ENCODE data around the gene CRKL.
A peak's percentile ranks its signal among the peaks of the same experiment; 100 is the strongest.

Gene CRKL

DNA sequence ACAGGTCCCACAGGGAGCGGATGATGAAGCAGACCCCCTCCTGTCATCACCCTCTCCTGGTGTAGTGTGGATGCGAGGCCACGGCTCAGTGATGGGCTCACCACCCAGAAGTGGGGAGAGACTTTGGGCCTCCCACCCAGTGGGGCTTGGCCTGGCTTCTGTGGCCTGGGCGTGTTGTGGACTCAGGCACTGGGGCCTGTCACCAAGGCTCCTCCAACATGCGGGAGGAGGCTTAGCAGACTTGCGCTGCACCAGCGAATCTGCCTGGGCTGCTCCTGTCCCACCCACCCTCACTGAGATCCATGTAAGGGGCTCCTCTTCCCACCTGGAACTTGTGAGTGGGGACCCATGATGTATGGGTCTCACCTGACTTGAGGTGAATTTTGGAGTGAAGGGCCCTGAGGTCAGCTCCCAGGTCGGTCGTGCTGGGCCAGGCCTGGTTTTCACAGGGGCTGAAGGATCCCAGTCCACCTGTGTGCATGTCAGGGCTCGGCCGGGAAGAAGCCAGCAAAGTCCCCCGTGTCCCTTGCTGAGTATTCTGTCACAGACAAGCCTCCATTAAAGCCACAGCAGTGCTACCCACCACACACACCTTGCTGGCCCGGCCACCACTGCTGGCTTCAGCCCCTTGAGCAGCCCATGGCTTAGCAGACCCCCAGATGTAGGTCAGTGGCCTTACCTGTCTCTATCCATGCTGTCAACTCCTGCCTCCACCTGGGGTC, 80.5 kb downstream of the CRKL start:
- no peak for DNase-seq

DNA sequence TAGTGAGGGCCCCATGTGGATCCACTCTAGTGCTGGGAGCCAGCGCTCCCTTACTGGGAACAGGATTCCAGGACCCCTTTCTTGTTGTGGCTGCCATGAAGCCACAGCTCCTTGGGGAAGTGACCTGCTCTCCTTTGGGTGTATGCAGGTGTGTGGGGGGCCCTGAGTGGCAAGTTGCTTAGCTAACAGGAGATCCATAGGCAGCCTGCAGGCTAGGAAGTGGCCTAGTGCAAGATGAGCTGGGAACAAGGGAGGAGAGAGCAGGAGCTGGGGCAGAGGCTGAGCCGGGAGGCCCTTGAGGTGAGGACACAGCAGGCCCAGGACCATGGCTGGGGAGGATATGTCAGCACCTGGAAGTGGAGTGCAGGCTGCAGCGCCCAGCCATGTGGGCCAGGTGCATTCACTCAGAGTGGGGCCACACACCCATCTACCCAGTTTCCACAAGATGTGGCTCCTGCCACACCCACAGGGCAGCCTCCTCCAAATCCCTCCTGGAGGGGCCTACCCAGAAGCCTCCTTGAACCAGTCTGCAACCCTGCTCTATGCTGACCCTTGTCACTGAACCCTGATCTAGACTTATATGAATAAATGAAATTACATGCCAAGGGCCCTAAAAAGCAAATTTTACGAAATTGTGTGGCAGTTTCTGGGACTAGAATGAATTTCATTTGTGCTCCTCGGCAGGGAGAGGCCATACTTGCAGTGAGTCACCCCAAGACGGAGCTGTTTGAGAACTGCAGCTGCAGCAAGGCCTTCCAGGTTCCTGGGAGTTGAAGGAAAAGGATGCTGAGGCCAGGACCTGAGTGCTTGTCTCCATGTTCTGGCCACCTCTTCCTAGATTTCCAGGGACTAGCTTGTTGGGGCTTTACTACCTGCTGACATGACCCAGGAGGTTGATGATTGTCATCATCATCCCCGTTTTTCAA, 81.5 kb downstream of the CRKL start:
- no peak for DNase-seq

DNA sequence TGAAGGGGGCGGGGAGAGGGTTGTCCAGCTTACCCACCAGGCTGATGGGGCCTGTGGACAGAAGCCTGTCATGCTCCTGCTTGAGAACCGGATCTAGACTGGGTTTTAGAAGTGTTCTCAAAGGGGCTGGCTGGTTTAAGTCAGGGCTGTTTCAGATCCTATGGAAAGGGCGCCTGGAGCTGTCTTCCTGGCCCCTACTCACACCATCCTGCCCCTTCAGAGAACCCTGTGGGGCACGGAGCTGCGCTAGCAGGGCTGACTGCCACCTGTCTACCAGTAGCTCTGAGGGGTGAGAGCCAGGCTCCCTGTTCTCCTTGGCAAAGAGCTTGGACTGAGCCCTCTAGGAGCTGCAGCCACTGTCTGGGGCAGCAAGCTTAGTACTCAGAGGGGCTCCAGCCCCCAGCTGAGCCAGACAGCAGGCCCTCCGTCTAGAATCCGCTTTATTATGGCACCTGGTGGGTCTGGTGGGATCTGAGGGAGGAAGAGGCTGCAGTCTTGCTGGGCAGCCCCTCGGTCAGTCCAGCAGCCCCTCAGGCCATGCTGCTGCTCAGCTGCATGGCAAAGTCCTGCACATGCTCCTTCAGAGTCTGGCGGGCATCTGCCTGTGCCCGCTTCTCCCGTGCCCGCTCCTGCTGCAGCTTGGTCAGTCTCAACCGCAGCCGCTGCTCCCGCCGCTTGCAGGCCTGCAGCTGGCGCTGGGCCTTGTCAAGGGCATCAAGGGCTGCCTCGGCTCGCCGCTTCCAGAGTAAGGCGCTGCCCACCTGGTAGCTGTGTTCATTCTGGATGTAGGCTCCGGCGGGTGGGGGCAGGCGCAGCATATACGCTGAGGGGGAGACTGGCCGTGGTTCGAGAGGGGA, 82.4 kb downstream of the CRKL start:
- no peak for DNase-seq

DNA sequence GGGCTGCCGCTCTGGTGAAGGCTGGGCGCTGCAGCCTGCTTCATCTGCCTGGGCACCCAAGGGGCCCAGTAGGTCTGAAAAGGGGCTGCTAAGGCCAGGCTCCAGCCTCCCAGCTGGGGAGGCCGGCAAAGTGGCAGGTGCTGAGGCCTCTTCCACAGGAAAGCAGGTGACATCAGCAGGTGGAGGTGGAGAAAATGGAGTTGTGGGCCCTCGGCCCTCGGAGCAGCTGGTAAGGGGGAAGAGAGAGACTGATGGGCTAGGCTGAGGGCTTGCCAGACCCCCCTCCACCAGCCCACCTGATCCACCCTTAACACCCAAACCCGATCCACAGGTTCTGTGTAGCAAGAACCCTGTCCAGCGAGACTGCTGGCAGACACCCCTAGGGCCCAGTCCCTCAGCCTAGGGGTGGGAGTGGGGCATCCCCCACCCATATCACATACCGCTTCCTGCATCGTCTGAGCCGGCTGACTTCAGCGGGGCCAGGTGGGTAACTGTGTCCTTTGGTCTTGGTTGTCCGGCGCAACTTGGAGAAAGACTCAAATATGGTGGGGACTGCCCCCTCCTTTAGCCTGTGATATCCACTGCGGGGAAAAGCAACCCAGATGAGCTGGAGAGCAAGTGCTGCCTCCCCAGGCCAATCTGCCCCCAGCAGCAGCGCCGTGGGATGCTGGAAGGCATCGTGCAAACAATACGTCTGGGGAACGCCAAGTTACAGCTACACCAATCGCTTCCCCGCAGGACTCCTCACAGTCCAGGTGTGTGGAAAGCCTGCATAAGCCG, 83.2 kb downstream of the CRKL start:
- no peak for DNase-seq

DNA sequence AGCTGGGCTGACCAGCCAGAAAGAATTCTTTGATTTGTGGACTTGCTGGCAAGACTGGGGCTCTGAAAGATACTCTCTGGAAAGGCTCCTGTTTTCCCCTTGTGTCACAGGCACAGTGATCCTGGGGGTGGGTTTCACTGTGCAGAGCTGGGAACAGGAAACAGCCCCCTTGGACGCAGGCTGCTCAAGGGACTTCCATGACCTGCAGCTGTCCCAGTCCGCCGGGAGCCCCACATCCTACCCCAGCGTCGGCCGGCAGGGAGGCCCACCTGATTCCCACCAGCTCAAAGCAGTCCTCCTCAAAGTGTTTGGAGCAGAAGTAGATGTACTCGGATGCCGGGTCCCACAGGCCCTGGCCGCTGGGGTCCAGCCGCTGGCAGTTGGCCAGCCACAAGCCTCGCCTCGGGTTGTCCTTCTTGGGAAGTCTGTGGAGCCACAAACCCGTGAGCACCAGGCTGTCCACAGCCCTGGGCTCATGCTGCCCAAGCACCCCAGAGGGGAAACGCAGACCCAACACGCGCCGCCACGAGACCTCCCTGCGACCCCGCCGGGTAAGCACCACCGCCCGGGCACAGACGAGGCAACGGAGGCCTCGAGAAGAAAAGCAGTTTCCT, 83.9 kb downstream of the CRKL start:
- DNase-seq: no peak

DNA sequence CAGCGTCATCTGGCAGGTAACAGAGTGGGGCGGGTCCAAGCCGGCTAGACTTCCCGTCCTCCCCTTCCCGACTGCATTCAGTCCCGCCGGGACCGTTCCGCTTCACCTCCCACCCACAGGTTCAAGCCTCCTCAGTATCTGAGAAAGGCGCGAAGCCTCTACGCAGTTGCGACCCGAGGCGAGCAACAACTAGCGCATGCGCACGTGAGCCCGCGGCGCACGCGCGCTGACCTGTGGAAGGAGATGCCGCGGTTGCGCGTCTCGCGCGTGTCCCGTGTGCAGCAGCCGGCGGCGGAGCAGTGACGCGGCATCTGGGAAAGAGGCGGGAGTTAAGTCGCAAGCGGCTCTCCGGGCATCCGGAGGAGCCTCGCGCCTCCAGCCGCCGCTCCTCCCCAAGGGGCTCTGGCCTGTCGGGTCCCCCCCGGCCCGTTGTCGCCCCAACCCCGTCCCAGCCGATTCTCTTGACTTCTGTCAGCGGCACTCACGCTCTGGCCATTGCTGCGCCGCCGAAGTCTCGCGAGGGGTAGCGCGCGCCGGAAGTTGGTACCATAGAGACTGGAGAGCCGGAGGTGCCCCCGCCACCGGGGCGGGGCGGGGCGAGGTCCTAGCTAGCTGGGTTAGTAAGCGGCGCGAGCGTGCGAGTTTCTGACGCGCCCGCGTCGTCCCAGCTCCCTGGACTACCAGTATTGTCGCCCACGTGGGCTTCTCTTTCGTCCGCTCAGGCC, 84.6 kb downstream of the CRKL start, which contains the start of gene THAP7:
TSS of gene THAP7 (minus strand) at position 518 of the 725 bp plus-strand sequence. CDS start at position 311, 207 bp downstream.
- DNase-seq: peak; percentile 95 to 96

All from CD4-positive, alpha-beta T cell treated with Interferon alpha-2 for 1 hour (primary cell).